Effector CD8-positive, alpha-beta T cell (primary cell): ENCODE results near the gene IL4.
"Not testable (repeated sequence)": the region's sequence is repeated elsewhere in the genome, so short reads cannot be mapped to it uniquely, and the experiment has no call there.

Experiments used
- DNase-seq: peaks from one replicate; lab custom pipeline; 2025; lab: John Stamatoyannopoulos, UW

The IL4 gene

GRCh38 chr5:132674671-132675506 lies 1.1 kb downstream of the IL4 start:
- DNase-seq = no peak

GRCh38 chr5:132675936-132676689 lies 2.3 kb downstream of the IL4 start:
- no peak for DNase-seq

- DNase-seq = no peak
Observed at GRCh38 chr5:132677191-132677590, 3.4 kb downstream of the IL4 start.

DNA sequence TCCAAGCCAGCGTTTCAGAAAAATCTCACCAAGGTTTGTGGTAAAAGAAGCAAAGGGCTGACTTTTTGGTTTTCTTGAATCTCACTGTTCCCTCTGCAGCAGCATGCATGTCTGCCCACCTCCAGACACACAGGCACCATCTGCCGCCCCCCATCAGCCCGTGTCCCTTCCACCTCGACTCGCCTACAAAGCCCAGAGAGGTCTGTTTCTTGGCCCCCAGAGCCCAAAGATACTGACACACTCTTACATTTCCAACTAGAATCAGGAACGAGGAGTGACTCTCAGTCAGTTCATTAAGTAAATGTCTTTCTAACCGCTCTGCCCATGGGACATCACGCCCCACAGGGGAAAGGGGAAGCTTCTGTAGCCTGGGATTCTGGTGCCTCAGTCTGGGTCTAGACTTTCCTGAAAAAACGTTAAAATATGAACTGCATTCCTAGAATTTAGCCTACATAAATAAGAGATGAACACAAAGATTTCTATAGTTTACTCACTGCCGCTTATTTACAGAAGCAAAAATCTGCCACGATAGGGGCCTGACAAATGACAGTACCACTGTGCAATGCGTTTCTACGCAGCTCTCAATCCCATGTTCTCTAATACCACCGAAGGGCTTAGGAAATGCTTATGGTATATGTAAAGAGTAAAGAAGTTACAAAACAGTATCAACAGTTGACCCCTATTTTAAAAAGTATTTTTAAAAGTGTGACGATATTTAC lies 4.1 kb downstream of the IL4 start:
- no peak for DNase-seq

GRCh38 chr5:132678735-132679134 lies 4.9 kb downstream of the IL4 start:
- no peak for DNase-seq

- no peak for DNase-seq
Observed at GRCh38 chr5:132679166-132679565, 5.4 kb downstream of the IL4 start.

- DNase-seq = no peak
Observed at GRCh38 chr5:132679717-132680380, 6.1 kb downstream of the IL4 start.

GRCh38 chr5:132680780-132681475 lies 7.1 kb downstream of the IL4 start:
- no peak for DNase-seq

DNA sequence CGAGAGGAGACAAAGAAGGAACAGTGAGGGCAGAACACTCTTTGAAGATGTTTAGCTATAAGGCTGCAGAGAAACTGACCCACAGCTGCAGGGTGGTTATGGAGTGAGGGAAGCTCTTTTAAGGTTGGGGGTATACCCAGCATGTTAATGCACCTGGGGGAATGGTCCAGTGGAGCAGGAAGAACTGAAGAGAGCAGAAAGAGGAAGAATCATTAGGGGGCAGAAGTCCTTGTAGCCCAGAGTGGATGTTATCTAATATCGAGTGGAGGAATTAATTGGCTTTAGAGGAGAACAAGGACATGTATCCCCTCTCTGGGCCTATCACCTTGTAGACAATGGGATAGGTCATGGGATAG lies 7.7 kb downstream of the IL4 start:
- no peak for DNase-seq

DNA sequence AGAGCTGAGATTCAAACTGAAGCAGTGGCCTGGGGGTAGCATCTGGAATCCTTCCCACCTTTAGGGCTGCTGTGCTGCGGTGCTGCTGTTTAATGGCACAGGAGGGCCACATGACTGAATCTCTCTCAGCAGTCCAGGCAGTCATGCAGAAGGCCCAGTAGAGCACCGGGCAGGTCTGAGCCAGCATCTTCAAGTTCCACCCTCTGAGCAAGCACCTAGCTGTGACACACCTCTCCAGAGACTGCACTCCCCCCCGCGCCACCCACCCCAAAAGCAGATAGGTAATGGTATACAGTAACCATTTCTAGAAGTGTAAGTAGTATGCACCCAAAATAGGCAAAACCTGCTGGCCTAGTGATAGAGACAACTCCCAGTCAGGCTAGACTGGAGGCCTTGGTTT lies 8.2 kb downstream of the IL4 start:
- no peak for DNase-seq

- no peak for DNase-seq
Observed at GRCh38 chr5:132684491-132684890, 10.7 kb downstream of the IL4 start.

- DNase-seq = no peak
Observed at GRCh38 chr5:132684922-132685720, 11.3 kb downstream of the IL4 start.

GRCh38 chr5:132686193-132686592 lies 12.4 kb downstream of the IL4 start:
- no peak for DNase-seq

DNA sequence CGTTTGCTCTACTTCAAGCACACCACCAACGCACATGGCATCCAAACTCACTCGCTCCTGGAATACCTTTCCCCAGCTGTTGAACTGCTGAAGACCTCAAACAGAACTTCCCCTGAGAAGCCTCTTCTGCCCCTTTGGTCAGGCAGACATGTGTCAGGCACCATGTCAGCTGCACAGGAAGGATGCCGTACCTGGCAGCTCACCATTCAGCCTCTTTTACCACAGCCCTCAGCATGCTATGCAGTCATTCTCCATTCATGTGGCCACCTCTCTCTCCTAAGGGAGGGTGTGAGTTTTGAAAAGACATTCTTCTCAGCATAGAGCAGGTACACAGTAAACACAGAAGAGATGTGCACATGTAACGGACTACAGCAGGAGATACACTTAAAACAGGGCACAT lies 14.2 kb downstream of the IL4 start:
- no peak for DNase-seq

DNA sequence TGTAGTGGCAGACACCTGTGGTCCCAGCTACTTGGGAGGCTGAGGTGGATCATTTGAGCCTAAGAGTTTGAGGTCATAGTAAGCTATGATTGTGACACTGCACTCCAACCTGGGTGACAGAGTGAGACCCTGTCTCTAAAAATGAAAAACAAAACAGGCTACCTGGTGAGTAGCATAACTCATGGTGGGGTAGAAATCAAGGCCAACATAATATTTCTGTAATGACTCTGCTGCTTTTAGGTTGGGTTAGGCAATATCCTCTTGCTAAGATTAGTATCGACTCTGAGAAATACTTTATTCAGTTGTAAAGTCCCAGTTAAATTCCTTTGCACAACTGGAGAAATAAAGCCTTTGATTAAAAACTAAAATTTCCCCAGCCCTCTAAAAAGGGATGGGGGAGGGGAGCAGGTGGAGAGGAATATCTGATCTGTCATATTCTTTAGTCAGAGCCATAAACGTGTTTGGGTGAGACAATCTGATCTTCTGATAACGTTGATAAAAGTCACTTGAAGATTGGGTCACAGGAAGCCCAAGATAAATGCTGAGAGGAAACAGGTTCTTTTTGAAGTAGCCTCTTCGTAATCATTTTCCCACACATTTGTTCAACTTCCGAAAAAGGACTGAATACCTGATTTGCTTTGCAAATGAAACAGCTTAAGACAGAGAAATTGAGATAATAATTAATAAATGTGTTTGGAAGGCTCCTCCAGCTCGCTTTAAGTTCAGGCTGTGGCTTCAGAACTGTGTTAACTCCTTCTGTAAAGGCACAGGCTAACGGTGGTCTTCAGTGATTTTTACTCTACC lies 14.9 kb downstream of the IL4 start:
- no peak for DNase-seq

GRCh38 chr5:132689513-132689912 lies 15.7 kb downstream of the IL4 start:
- DNase-seq = no peak

DNA sequence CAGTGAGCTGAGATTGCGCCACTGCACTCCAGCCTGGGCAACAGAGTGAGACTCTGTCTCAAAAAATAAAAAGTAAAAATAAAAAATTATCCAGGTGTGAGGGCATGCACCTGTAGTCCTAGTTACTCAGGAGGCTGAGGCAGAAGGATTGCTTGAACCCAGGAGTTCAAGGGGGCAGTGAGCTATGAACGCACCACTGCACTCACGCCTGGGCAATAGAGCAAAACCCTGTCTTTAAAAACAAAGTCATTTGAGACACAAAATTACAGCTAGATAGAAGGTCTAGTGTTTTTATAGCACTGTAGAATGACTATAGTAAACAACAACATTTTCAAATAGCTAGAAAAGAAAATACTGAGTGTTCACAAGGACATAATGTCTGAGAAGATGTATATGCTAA lies 16.4 kb downstream of the IL4 start:
- DNase-seq = no peak

- not testable (repeated sequence) for DNase-seq
Observed at GRCh38 chr5:132691755-132692631, 18.2 kb downstream of the IL4 start.

GRCh38 chr5:132692632-132692967 lies 18.8 kb downstream of the IL4 start:
- no peak for DNase-seq
